ENCODE measurements around the gene TEX264.

GRCh38 chr3:51684971-51685751, 14.1 kb downstream of the TEX264 start:
- TF ChIP-seq CTCF (conservative IDR thresholded peaks at IDR 0.05; ENCODE audit: low read depth in 2 of 2), result no peak
- no peak for TF ChIP-seq EZH2 (IDR thresholded peaks at IDR 0.05; ENCODE audit: low read depth, unreplicated experiment)
- TF ChIP-seq CREB1 (CRISPR knock-in tag; IDR thresholded peaks at IDR 0.05; ENCODE audit: low read depth), result no peak
- no peak for TF ChIP-seq REST (IDR thresholded peaks at IDR 0.05; ENCODE audit: unreplicated experiment)
- TF ChIP-seq POLR2AphosphoS5 (IDR thresholded peaks at IDR 0.05; ENCODE audit: low read depth), result no peak
- TF ChIP-seq EZH2phosphoT487 (IDR thresholded peaks at IDR 0.05; ENCODE audit: unreplicated experiment), result no peak
- TF ChIP-seq ZNF114 (CRISPR knock-in tag; IDR thresholded peaks at IDR 0.05), result no peak
- TF ChIP-seq ZNF331 (CRISPR knock-in tag; IDR thresholded peaks at IDR 0.05; ENCODE audit: low read depth), result no peak
- no peak for TF ChIP-seq NANOG (IDR thresholded peaks at IDR 0.05; ENCODE audit: borderline replicate concordance)
- no peak for TF ChIP-seq STAT1 (IDR thresholded peaks at IDR 0.05; ENCODE audit: unreplicated experiment)
- no peak for TF ChIP-seq JUNB (IDR thresholded peaks at IDR 0.05; ENCODE audit: unreplicated experiment)
- TF ChIP-seq ETS1 (IDR thresholded peaks at IDR 0.05), result no peak

Measured in GM23338 (cell line).